Peyer's patch (tissue), 4 donors: ENCODE measurements around the gene ARID3B.

Experiments
- CTCF ChIP-seq, 6 experiments: fragments of 450-650 bp in 4 of 6; fragments of 200-600 bp in 2 of 6; sonication (generic) in 1 of 6; IDR thresholded peaks; one replicate each; pipeline ENCODE4 v1.5.1; 2017 to 2019; ENCODE audit warnings: antibody characterized with exemption in 6 of 6, mild to moderate bottlenecking in 3 of 6, moderate library complexity in 1 of 6
- POLR2A ChIP-seq, 2 donors: fragments of 450-650 bp; IDR thresholded peaks; one replicate each; pipeline ENCODE4 v1.5.1; 2017; ENCODE audit warnings: antibody characterized with exemption in 2 of 2, mild to moderate bottlenecking in 2 of 2, moderate library complexity in 2 of 2

GRCh38 chr15:74589826-74590225, 48.8 kb downstream of the ARID3B start:
- TF ChIP-seq POLR2A (IDR thresholded peaks at IDR 0.05) = no peak
- TF ChIP-seq CTCF (IDR thresholded peaks at IDR 0.05) = no peak
